CD4-positive, alpha-beta T cell treated with Interleukin-1 beta for 1 hour (primary cell): ENCODE data around the gene GMCL2.

Source experiments
- DNase-seq, 2 donors: peaks; one replicate each; pipeline ENCODE4 v3.0.0-alpha.2; 2020 to 2022

GMCL2 gene

DNA sequence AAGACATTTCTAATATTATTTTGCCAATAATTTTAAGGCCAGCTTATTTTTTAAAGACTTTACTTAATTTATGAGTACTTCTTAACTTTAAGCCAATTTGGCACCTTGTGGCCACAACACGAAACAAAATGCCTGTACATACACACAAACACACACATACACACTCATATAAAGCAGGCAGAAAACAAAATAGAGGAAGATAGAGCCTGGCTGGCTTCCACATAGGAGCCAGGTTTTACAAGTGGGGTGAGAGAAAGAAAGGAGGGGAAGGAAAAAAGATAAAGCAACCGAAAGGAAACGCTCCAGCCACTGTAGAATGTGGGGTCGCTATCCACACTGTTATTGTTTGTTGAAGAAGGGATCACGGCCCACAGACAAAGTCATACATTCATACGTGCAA lies 10.4 kb downstream of the GMCL2 start:
- no peak for DNase-seq

GRCh38 chr5:178174456-178174855 lies 12.7 kb downstream of the GMCL2 start:
- no peak for DNase-seq

DNA sequence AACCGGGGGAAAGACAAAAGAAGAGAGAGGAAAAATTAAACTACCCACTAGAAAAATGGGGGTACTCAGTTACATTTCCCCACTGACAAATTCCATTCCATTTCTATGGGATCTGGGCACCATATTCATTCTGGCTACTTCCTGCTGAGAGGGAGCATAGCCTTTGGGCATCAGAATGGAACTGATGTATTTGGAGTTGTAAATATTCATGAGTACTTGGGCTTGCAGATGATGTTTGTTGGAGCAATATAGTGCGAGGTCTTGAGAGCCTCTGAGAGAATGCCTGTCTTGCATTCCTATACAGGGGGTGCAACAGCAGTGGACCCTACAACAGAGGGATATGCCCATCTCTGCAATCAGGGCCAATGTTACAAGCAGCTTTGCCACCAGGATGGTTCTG lies 16.7 kb downstream of the GMCL2 start:
- no peak for DNase-seq

DNA sequence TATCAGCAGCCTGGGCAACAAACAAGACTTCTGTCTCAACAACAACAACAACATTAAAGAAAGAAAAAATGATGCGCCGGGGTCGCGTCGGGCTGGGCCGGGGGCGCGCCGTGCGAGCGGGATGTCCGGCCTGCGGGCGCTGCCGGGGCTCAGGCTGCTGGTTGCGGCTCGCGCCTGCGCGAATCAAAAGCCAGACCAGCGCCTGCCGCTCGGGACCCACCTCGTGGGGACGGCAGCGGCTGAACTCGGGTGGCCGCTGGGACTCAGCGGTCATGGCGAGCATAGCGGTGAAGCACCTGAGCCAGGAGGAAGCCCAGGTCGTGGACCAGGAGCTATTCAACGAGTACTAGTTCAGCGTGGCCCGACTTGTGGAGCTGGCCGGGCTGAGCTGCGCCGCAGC lies 21.6 kb downstream of the GMCL2 start:
- no peak for DNase-seq

DNA sequence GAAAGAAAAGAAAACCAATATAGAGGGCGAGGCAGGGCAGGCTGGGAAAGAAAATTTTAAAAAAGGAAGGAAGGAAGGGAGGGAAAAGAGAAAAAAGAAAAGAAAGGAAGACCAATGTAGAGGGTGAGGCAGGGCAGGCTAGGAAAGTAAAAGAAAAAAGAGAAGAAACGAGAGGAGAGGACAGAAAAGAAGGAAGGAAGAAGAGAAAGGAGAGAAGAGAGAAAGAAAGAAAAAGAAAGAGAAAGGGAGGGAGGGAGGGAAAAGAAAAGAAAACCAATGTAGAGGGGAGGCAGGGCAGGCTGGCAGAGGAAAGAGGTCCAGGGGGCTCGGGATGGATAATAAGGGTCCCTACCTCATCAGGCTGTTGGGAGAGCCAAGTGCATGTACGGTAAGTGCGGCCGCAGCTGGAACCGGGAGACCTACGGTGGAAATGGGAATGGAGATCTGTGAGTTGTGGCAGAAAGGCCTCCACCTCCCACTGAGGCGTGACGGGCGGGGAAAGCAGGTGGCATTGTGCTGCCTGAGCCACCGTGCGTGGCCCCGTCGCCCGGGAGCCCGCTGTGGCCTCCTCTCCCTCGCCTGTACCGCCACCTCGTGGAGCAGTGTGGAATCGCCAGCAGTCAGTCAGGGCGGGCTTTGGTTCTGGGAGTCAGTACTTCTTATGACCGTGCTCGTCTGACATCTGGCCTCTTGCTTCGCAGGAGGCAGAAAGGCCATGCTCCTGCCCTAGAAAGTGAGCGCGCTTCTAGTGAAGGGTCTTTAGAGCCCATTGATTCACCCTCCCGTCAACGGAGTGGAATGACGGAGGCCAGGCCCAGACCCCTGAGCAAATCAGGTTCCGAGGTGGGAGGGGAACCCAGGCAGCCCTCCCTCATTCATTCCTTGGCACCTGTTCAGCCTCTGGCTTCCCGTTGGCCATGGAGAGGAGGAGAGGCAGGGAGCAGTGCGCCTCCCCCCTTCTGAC lies 23.1 kb downstream of the GMCL2 start:
- peak; percentile 89 to 91 for DNase-seq

DNA sequence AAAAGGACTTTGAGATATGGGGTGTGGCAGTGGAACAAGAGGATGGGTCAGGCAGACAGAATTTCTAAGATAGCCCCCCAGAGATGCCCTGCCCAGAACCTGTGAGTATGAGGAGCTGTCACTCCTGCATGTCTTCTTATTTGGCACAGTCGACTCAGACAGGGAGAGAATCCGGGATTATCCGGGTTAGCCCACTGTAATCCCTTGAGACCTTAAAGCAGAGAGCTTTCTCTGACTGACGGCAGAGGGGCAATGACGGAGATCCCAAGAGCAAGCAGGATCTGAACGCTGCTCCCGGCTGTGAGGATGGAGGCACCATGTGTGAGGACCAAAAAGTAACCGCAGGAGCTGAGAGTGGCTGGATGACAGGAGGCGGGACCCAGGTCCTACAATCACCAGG lies 24.7 kb downstream of the GMCL2 start:
- DNase-seq = no peak

DNA sequence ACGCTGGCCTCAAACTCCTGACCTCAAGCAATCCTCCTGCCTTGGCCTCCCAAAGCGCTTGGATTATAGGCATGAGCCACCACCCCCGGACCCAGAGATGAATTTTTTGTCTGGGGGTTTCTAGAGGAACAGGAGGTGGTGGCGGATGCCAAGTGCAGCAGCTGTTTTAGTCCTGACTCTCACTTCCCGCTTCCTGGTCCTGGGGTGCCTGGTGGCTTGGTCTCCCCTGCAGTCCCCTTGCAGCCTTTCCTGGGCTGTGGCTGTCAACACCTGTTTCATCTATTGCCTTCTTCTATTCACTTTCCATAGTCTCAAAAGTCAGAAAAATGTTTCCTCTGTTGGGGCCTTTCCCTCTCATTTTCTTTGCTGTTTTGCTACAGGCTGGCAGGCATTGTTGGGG lies 27.0 kb downstream of the GMCL2 start:
- no peak for DNase-seq

GRCh38 chr5:178155065-178155464 lies 32.1 kb downstream of the GMCL2 start:
- DNase-seq = no peak

DNA sequence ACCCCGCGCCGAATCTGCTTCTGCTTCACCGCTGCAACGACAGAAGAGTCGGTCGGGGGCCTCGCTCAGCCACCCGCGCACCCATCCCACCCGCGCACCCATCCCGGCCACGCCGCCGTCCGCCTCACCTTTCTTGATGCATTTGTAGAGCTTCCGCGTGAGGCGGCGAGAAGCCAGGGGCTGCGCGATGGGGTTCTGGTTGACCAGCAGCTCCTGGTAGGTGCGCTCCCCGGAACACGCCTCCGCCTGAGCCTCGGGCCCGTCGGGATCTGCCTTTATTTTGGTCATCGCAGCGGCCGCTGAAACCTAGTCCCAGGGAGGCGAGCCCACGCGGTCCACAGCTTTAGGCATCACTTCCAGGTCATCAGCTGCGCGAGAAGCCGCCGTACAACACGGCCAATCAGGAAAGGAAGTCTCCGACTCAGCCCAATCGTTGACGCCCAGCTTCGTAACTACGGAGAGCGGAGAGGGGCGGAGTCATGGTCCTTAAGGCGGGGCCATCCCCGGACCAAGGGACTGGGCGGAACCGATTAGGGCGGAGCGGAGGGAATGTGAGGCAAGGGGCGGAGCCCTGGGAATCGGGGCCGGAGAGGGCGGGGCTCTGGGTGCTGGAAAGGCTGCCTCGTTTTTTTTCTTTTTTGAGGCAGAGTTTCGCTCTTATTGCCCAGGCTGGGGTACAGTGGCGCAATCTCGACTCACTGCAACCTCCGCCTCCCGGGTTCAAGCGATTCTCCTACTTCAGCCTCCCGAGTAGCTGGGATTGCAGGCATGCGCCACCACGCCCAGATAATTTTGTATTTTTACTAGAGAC lies 33.4 kb downstream of the GMCL2 start, which contains the start of gene NHP2:
NHP2 (minus strand) TSS at position 356 of the 811 bp plus-strand sequence; CDS start at position 288, 68 bp downstream.
- DNase-seq = peak; percentile 97 to 98

- no peak for DNase-seq
Observed at GRCh38 chr5:178152491-178153444, 34.4 kb downstream of the GMCL2 start.

DNA sequence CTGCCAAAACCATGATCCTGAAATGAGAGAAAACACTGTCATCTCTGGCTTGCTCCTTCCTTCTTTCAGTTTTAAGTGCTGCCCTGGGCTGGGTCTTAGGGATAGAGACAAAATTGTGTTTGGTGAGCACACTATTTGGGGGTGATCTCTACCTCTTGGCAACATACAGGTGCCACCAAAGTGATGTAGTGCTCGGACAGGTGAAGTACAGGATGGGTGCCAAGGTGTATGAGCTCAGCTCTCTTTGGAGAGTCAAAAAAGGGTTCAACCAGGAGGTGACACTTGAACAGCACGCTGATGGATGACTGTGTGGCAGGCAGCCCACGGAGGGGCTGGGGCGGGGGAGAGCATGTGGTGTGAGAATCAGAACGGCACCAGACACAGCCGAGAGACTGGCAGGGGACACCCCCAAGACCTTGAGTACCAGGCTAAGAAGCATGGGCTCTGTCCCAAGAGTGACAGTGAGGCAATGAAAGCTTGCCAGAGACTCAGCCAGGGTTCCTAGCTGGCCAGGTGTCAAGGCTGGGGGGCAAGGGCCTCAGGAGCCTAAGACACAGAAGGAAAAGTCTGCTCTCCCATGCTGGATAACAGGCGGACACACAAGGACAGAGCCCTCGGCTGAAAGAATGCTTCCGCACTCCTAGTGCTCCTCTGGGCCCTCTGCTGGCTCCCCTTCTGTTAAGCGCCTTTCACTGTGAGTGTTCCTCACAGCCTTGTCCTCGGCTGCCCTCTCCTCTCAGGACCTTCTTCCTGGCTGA lies 36.0 kb downstream of the GMCL2 start:
- no peak for DNase-seq

- no peak for DNase-seq
Observed at GRCh38 chr5:178149199-178149932, 37.8 kb downstream of the GMCL2 start.

DNA sequence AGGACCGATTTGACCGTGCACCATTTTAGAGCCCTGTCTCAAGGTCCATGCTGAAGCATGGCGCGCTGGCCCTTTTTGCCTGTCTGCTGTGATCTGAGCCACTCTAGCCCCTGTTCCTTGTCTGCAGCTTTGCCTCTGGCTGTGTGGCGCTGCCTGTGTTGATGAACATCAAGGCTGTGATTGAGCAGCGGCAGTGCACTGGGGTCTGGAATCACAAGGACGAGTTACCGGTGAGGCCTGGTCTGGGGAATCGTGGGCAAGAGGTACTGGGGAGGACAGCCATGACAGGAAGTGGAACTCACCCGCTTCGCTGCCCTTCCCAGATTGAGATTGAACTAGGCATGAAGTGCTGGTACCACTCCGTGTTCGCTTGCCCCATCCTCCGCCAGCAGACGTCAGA lies 39.8 kb downstream of the GMCL2 start:
- DNase-seq = no peak

- DNase-seq = peak; percentile 77 to 79
Observed at GRCh38 chr5:178145965-178146820, 41.0 kb downstream of the GMCL2 start.

DNA sequence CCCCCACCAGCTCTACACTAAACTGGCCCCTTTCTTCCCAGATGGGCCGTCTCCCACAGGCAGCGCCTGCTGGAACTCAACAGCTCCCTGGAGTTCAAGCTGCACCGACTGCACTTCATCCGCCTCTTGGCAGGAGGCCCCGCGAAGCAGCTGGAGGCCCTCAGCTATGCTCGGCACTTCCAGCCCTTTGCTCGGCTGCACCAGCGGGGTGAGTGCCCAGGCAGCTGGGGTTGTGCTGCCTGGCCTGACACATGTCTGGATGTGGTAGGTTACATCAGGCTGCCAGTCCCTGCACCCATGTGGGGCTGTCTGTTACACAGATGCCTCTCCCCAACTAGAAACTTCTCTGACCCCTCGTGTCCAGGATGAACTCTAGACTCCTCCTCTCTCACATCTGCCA lies 43.3 kb downstream of the GMCL2 start:
- DNase-seq = no peak

GRCh38 chr5:178143246-178143645 lies 43.9 kb downstream of the GMCL2 start:
- no peak for DNase-seq

- no peak for DNase-seq
Observed at GRCh38 chr5:178142642-178143041, 44.5 kb downstream of the GMCL2 start.

DNA sequence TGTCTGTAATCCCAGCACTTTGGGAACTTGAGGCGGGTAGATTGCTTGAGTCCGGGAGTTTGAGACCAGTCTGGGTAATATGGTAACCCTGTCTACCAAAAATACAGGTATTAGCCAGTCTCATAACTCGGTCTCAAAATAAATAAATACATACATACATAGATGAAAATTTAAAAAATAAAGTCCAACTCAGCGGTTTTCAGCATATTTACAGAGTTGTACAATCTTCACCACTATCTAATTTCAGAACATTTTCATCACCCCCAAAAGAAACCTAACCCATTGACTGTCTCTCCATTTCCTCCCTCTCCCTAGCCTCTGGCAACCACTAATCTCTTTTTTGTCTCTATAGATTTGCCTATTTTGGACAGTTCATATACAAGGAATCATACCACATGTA lies 45.6 kb downstream of the GMCL2 start:
- DNase-seq = no peak

- no peak for DNase-seq
Observed at GRCh38 chr5:178137991-178138390, 49.2 kb downstream of the GMCL2 start.

DNA sequence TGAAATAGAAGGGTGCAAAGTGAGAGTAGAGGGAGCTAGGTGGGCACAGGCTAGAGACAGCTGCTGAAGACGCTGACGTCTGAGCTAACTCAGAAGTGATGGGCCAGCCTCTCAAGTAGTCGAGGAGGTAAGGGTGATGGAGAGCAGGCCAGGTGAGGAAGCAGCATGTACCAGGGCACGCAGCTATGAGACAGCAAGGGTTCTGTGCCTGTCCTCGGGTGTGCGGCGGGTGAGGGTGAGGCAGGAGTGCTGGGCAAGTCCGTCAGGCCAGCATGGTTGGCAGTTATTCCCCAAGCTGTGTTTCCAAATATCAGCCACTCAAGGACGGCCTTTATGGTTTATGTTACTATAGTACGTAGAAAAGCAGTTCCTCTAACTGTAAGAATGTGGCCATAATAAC lies 50.2 kb downstream of the GMCL2 start:
- DNase-seq = no peak
